Measurements from ENCODE around the gene GAS7.

GRCh38 chr17:9986754-9987382 is 211.5 kb downstream of the GAS7 start:
- no peak for TF ChIP-seq CTCF (IDR thresholded peaks at IDR 0.05)
- no peak for TF ChIP-seq POLR2A (IDR thresholded peaks at IDR 0.05)
